ENCODE results near the gene HNRNPH1. TPM values are rescaled to one million over a fixed set of nuclear protein-coding genes. Genes with fewer than 3 reads are reported as not detected.

HNRNPH1 gene
- total and polyA plus RNA-seq, 2 of the 13 experiments (the other 11 are each of a cell fraction or from before 2014, with no cell fraction given), result 382 to 1,064 TPM

- no peak overlapping the region for H3K27ac ChIP-seq (ENCODE audit: extremely low read length, insufficient read depth, low read length)
- no peak overlapping the region for H3K4me3 ChIP-seq (replicated peaks in 1 of 3; ENCODE audit: insufficient read depth in 1 of 3, low read depth in 2 of 3, low read length in 3 of 3)
- intact Hi-C loops (cut with micrococcal nuclease; ENCODE audit: unreplicated experiment), result no loop called here
- no peaks in the 10 kb centered on the region for H3K9me3 ChIP-seq (ENCODE audit: low read length)
- 0 out of 2 replicates have a peak, but pooled peaks cover 2% of the 10 kb centered on the region for H4K20me1 ChIP-seq (ENCODE audit: insufficient read depth, low read length)
- WGBS (ENCODE audit: low lambda C conversion rate), result 96% methylated on average over 42 of the region's 42 CpGs
- BruUV-seq (replicated peaks), result no TSS peak
- H2AFZ ChIP-seq (ENCODE audit: low read length), result no peak overlapping the region
- in situ Hi-C loops (cut with HindIII; ENCODE audit: extremely low pct_ligation_motif_present, low pct_unique_long_range_greater_than_20kb), result no loop called here
- no peaks in the 10 kb centered on the region for H3K4me1 ChIP-seq (ENCODE audit: insufficient read depth, low read length)
- ChIA-PET POLR2A (no interaction called here), CTCF (ENCODE audit: low intra/inter-chr PET ratio, low total read pairs) (no interaction called here)
- no peaks in the 10 kb centered on the region; a peak in 1 of 5 replicates for H3K27me3 ChIP-seq (ENCODE audit: control insufficient read depth in 1 of 2, insufficient read depth in 2 of 2, low read length in 2 of 2)
- TF ChIP-seq, protein P1, sequence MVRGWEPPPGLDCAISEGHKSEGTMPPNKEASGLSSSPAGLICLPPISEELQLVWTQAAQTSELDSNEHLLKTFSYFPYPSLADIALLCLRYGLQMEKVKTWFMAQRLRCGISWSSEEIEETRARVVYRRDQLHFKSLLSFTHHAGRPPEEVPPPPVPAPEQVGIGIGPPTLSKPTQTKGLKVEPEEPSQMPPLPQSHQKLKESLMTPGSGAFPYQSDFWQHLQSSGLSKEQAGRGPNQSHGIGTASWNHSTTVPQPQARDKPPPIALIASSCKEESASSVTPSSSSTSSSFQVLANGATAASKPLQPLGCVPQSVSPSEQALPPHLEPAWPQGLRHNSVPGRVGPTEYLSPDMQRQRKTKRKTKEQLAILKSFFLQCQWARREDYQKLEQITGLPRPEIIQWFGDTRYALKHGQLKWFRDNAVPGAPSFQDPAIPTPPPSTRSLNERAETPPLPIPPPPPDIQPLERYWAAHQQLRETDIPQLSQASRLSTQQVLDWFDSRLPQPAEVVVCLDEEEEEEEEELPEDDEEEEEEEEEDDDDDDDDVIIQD (CRISPR knock-in tag; IDR thresholded peaks at IDR 0.05; ENCODE audit: low read depth), result no peak
- TF ChIP-seq SALL2 (CRISPR knock-in tag; IDR thresholded peaks at IDR 0.05) (no peak), BCL6 (CRISPR knock-in tag; IDR thresholded peaks at IDR 0.05) (no peak), IRF9 (CRISPR knock-in tag; IDR thresholded peaks at IDR 0.05; ENCODE audit: borderline replicate concordance) (no peak), HNF4A (CRISPR knock-in tag; IDR thresholded peaks at IDR 0.05) (no peak), HCFC1 (IDR thresholded peaks at IDR 0.05; ENCODE audit: low read depth, low read length) (no peak), ZNF431 (CRISPR knock-in tag; IDR thresholded peaks at IDR 0.05; ENCODE audit: borderline replicate concordance, low read depth) (no peak), HOXA3 (CRISPR knock-in tag; IDR thresholded peaks at IDR 0.05) (no peak), CREBL2 (CRISPR knock-in tag; IDR thresholded peaks at IDR 0.05; ENCODE audit: borderline replicate concordance) (no peak)
- no peak overlapping the region for H3K9ac ChIP-seq (ENCODE audit: insufficient read depth, low read depth, low read length)
- peaks cover 6 to 45% of the 10 kb centered on the region in 2 experiments for H3K36me3 ChIP-seq (replicated peaks in 1 of 2; ENCODE audit: control insufficient read depth in 1 of 2, insufficient read depth in 2 of 2, low read length in 2 of 2)
- DNase-seq (ENCODE audit: low spot score) (no peak), FAIRE-seq (no peak), ATAC-seq (no peak)
- no peaks in the 10 kb centered on the region for H3K79me2 ChIP-seq (ENCODE audit: insufficient read depth, low read length)
- H3K4me2 ChIP-seq (ENCODE audit: low read depth, low read length), result no peak overlapping the region
These were observed 46.0 kb downstream of the HNRNPH1 start for GRCh38 chr5:179577286-179577960.

Measured in HepG2 (cell line).